GM12878 (cell line): ENCODE measurements around the gene UNC93A. TPM values are rescaled to one million over a fixed set of nuclear protein-coding genes. Genes with fewer than 3 reads are reported as not detected.
"Not testable (repeated sequence)": the region's sequence is repeated elsewhere in the genome, so short reads cannot be mapped to it uniquely, and the experiment has no call there.

Source experiments
- ATAC-seq: fragments of 200-7000 bp; cut with Tn5 transposase; 3 replicates; pipeline ENCODE4 v1.9.1; 2020; ENCODE audit warnings: mild to moderate bottlenecking, moderate library complexity
- BruUV-seq: library from RNA; stranded (reverse); fragments of 400-500 nt; replicated peaks from 2 replicates; lab custom pipeline; 2021; lab: Mats Ljungman, UMichigan
- CTCF ChIA-PET: fragments of 300-600 bp; sonication (Branson Sonifier 250); formaldehyde crosslinking; extraction: SDS; loops from one replicate; lab custom pipeline; 2021; ENCODE audit warnings: inconsistent platforms; lab: Yijun Ruan, JAX
- POLR2A ChIA-PET: fragments of 350-600 bp; formaldehyde crosslinking; extraction: SDS; loops from one replicate; lab custom pipeline; 2021; ENCODE audit warnings: inconsistent platforms; lab: Charles Lee
- RAD21 ChIA-PET: fragments of 300-600 bp; sonication (Branson Sonifier 250); formaldehyde crosslinking; loops from one replicate; lab custom pipeline; 2023; ENCODE audit warnings: antibody characterized with exemption; ENCODE audit not compliant: unreplicated experiment; lab: Charles Lee
- SMC1A ChIA-PET: fragments of 300-600 bp; sonication (Branson Sonifier 250); formaldehyde crosslinking; loops from one replicate; lab custom pipeline; 2023; ENCODE audit not compliant: unreplicated experiment, uncharacterized antibody; lab: Charles Lee
- DNase-seq: peaks from one replicate; pipeline ENCODE4 v3.0.0-alpha.2; 2011; ENCODE audit warnings: low read depth, low spot score
- FAIRE-seq: peaks from 3 replicates; lab custom pipeline; 2011; peaks lifted over from hg19 to GRCh38; lab: Jason Lieb, UNC
- H2AFZ ChIP-seq: 2 replicates; pipeline ENCODE4 v1.6.0; 2011; ENCODE audit warnings: low read depth, low read length, control low read depth; ENCODE audit not compliant: control insufficient read depth
- H3K27ac ChIP-seq: 2 replicates; pipeline ENCODE4 v1.5.1; 2011; ENCODE audit warnings: control low read depth; ENCODE audit not compliant: control insufficient read depth, insufficient read depth
- H3K27me3 ChIP-seq, 2 experiments: replicated peaks in 1 of 2; 2 replicates each; pipeline versions ENCODE4 v1.6.0 to v1.6.1; 2011; ENCODE audit warnings: low read length in 1 of 2; ENCODE audit not compliant: control insufficient read depth in 2 of 2, insufficient read depth in 2 of 2
- H3K36me3 ChIP-seq, 2 experiments: 2 replicates each; pipeline ENCODE4 v1.5.1; 2011; ENCODE audit warnings: low read length in 1 of 2; ENCODE audit not compliant: control insufficient read depth in 2 of 2, insufficient read depth in 2 of 2
- H3K4me1 ChIP-seq: 2 replicates; pipeline ENCODE4 v1.6.1; 2011; ENCODE audit warnings: mild to moderate bottlenecking, low read length, moderate library complexity, mixed read lengths; ENCODE audit not compliant: control insufficient read depth, insufficient read depth
- H3K4me2 ChIP-seq: 2 replicates; pipeline ENCODE4 v1.6.0; 2011; ENCODE audit warnings: control low read depth; ENCODE audit not compliant: control insufficient read depth, insufficient read depth
- H3K4me3 ChIP-seq: fragments of 200-600 bp; sonication (generic); 2 replicates; pipeline ENCODE4 v1.5.1; 2016
- H3K79me2 ChIP-seq: 2 replicates; pipeline ENCODE4 v1.6.0; 2011; ENCODE audit warnings: low read length; ENCODE audit not compliant: control insufficient read depth, insufficient read depth
- H3K9ac ChIP-seq: 2 replicates; pipeline ENCODE4 v1.8.0; 2011; ENCODE audit warnings: low read length, control low read depth, mixed read lengths; ENCODE audit not compliant: control insufficient read depth, insufficient read depth
- H3K9me3 ChIP-seq: replicated peaks from 3 replicates; pipeline ENCODE4 v1.5.1; 2011; ENCODE audit warnings: mild to moderate bottlenecking, low read length; ENCODE audit not compliant: control insufficient read depth, insufficient read depth
- H4K20me1 ChIP-seq: 2 replicates; pipeline ENCODE4 v1.6.0; 2011; ENCODE audit not compliant: control insufficient read depth, insufficient read depth
- CHD1 ChIP-seq: IDR thresholded peaks from 2 replicates; pipeline ENCODE4 v1.6.1; 2012; ENCODE audit warnings: low read depth, low read length, improper control_type of control experiment
- ELK1 ChIP-seq: IDR thresholded peaks from 2 replicates; pipeline ENCODE4 v1.6.1; 2012; ENCODE audit warnings: low read depth, low read length, improper control_type of control experiment
- JUNB ChIP-seq: IDR thresholded peaks from 2 replicates; pipeline ENCODE4 v1.6.1; 2016; ENCODE audit warnings: antibody characterized with exemption, mild to moderate bottlenecking
- MYC ChIP-seq: IDR thresholded peaks from 2 replicates; pipeline ENCODE4 v1.6.1; 2011; ENCODE audit warnings: mild to moderate bottlenecking, low read length, moderate library complexity, inconsistent platforms; ENCODE audit not compliant: insufficient read depth, insufficient replicate concordance, insufficient read length, severe bottlenecking
- NR2F1 ChIP-seq: fragments of 450-650 bp; conservative IDR thresholded peaks from 2 replicates; pipeline ENCODE4 v1.6.1; 2017; ENCODE audit warnings: mild to moderate bottlenecking
- SMAD1 ChIP-seq: fragments of 450-650 bp; IDR thresholded peaks from 2 replicates; pipeline ENCODE4 v1.6.1; 2018; ENCODE audit warnings: mild to moderate bottlenecking, low read depth; ENCODE audit not compliant: partially characterized antibody
- TARDBP ChIP-seq: IDR thresholded peaks from 2 replicates; pipeline ENCODE4 v1.6.1; 2016; ENCODE audit warnings: borderline replicate concordance
- TCF3 ChIP-seq: IDR thresholded peaks from 2 replicates; pipeline ENCODE4 v1.6.1; 2012; ENCODE audit warnings: low read depth, mild to moderate bottlenecking, low read length, borderline replicate concordance; ENCODE audit not compliant: insufficient read depth
- USF2 ChIP-seq: IDR thresholded peaks from 2 replicates; pipeline ENCODE4 v1.6.1; 2011; ENCODE audit warnings: low read depth, low read length, improper control_type of control experiment, borderline replicate concordance
- ZBED1 ChIP-seq: IDR thresholded peaks from 2 replicates; pipeline ENCODE4 v1.6.1; 2016; ENCODE audit warnings: borderline replicate concordance
- WGBS: methylation state at CpG from one replicate; pipeline ENCODE4 v1.1.6; 2016; ENCODE audit warnings: low lambda C conversion rate; ENCODE audit not compliant: insufficient replicate concordance, insufficient coverage; ENCODE audit errors: missing lambda C conversion rate; 5-methylcytosine and 5-hydroxymethylcytosine counted together
- in situ Hi-C: fragments of 300-500 bp; cut with MboI; formaldehyde crosslinking; loops from 9 replicates; pipeline ENCODE4 v1.14.3; 2018; ENCODE audit warnings: mixed read lengths
- intact Hi-C: fragments of 100-400 bp; cut with micrococcal nuclease; formaldehyde crosslinking; loops from one replicate; pipeline ENCODE4 v1.14.2; 2022; ENCODE audit not compliant: unreplicated experiment
- polyA plus RNA-seq, 11 experiments: library from polyadenylated mRNA; depleted of rRNA in 4 of 11; unstranded in 6 of 11; stranded (reverse) in 5 of 11; fragments of >200 nt; fragmentation: Nextera tagmentation in 4 of 11; fragmentation: Illumina TruSeq in 1 of 11; extraction: Ambion mirVana in 4 of 11; extraction: Trizol in 1 of 11; gene quantifications; 1 replicate in 1 of 11; 2 replicates in 10 of 11; pipeline versions ENCODE4 v1.2.1 to v1.2.3, GENCODE V29; 2011 to 2016; ENCODE audit warnings: inconsistent platforms in 2 of 11, missing spikeins in 2 of 11, low read depth in 1 of 11
- total RNA-seq, 4 experiments: library from RNA; depleted of rRNA in 3 of 4; stranded (reverse); fragments of >200 nt in 3 of 4; fragmentation: Illumina TruSeq in 1 of 4; extraction: Trizol in 1 of 4; gene quantifications; 2 replicates each; pipeline versions ENCODE4 v1.2.1 to v1.2.3, GENCODE V29; 2013 to 2021

UNC93A gene
- total and polyA plus RNA-seq, 10 of the 15 experiments (the other 5 are each of a cell fraction or from before 2014, with no cell fraction given): 0.37 TPM; not detected in 9

GRCh38 chr6:167279766-167280446, 11.2 kb upstream of the UNC93A start:
- ChIA-PET POLR2A (no interaction called here), CTCF (no interaction called here), RAD21 (no interaction called here), SMC1A (no interaction called here)
- WGBS: 19% methylated on average over 3 of the region's 3 CpGs
- FAIRE-seq (no peak), DNase-seq (no peak), ATAC-seq (no peak)
- no peak overlapping the region for H3K27ac ChIP-seq
- H3K79me2 ChIP-seq: no peaks in the 10 kb centered on the region
- no peak overlapping the region for H3K9ac ChIP-seq
- no peaks in the 10 kb centered on the region for H3K36me3 ChIP-seq
- H3K4me3 ChIP-seq: no peak overlapping the region
- no peak overlapping the region for H3K4me2 ChIP-seq
- H4K20me1 ChIP-seq: no peaks in the 10 kb centered on the region
- no peaks in the 10 kb centered on the region for H3K4me1 ChIP-seq
- BruUV-seq: no TSS peak
- TF ChIP-seq MYC (no peak), SMAD1 (no peak), TARDBP (no peak), TCF3 (no peak), NR2F1 (no peak), ZBED1 (no peak), ELK1 (no peak), CHD1 (no peak), USF2 (no peak), JUNB (no peak)
- in situ Hi-C loops: no loop called here
- no peak overlapping the region for H2AFZ ChIP-seq
- intact Hi-C loops: loop anchor here (5.0 kb wide), 1 partner anchor 53 kb away; no protein-coding TSS in a partner anchor
- H3K27me3 ChIP-seq: peaks cover 0 to 5% of the 10 kb centered on the region in 2 experiments
- no peaks in the 10 kb centered on the region for H3K9me3 ChIP-seq

GRCh38 chr6:167280466-167280865, 10.6 kb upstream of the UNC93A start:
- FAIRE-seq, H3K27me3 ChIP-seq, H3K9ac ChIP-seq, H3K4me2 ChIP-seq, H4K20me1 ChIP-seq, H3K9me3 ChIP-seq, H3K36me3 ChIP-seq, RAD21 ChIA-PET, in situ Hi-C loops, POLR2A ChIA-PET, H3K27ac ChIP-seq, CTCF ChIA-PET, DNase-seq, H3K79me2 ChIP-seq, ATAC-seq, H2AFZ ChIP-seq, SMC1A ChIA-PET, H3K4me1 ChIP-seq, H3K4me3 ChIP-seq, BruUV-seq: not testable (repeated sequence)
- WGBS: 39% methylated on average over 5 of the region's 5 CpGs
- intact Hi-C loops: loop anchor here (5.0 kb wide), 1 partner anchor 53 kb away; no protein-coding TSS in a partner anchor
